ENCODE data around the gene XYLT1. TPM values are rescaled to one million over a fixed set of nuclear protein-coding genes. Genes with fewer than 3 reads are reported as not detected.
A peak's percentile ranks its signal among the peaks of the same experiment; 100 is the strongest.

The XYLT1 gene
- total and polyA plus RNA-seq, 4 experiments from 2014 or later = 1.4 to 48.5 (median 24.5) TPM

DNA sequence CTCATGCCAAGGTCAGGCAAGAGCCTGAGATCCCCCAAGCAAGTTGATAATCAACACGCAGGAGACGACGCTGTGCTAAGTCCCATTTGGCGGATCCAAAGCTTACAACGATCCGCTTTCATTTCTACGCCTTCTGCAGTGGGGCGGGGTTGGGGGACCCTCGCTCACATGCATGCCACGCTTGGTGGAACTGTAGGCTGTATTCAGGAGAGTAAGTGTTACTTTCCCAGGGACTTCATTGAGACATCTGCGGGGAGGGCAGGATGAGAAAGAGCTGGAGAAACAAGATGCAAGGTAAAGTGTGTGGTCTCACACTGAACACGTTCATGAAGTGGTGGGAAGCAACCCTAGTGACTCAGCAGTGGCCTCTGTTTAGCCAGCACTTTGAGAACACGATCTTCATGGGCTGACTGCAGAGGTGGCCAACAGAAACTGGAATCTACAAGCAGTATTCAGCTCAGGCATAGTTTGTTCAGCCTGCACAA, 100.5 kb downstream of the XYLT1 start:
- Mint-ChIP-seq H3K4me1 (peaks cover 75 to 96% (median 87%) of the 10 kb centered on the region in 4 donors), H3K27me3 (no peaks in the 10 kb centered on the region), H3K9me3 (peaks cover 0 to 2% (median 0%) of the 10 kb centered on the region in 8 donors), H3K36me3 (peaks cover 0 to 4% of the 10 kb centered on the region in 2 donors), H3K4me3 (peak overlapping the region in 7 of 8 donors; percentile 89 to 98 (median 92)), H3K27ac (peak overlapping the region; percentile 95 to 100 (median 99))
- Histone ChIP-seq H3K4me3 (ENCODE audit: low read length in 2 of 2) (peak overlapping the region; percentile 26 to 65), H3K27me3 (ENCODE audit: insufficient read depth, low read length) (no peaks in the 10 kb centered on the region), H3K4me1 (ENCODE audit: insufficient read depth, low read length) (peaks cover 100% of the 10 kb centered on the region), H3K9me3 (ENCODE audit: control insufficient read depth in 1 of 2, low read length in 2 of 2) (no peaks in the 10 kb centered on the region), H3K27ac (ENCODE audit: low read depth, low read length) (peak overlapping the region; percentile 70), H3K36me3 (ENCODE audit: insufficient read depth, low read length) (no peaks in the 10 kb centered on the region)
- intact Hi-C loops (cut with micrococcal nuclease) = no loop called here
- CTCF ChIA-PET (ENCODE audit: partially characterized antibody) = interaction anchor here (0.6 to 6.1 kb wide), 17 partner anchors 10 to 176 kb away, joined by 3 to 46 read pairs (median 5); no protein-coding TSS in a partner anchor
- DNase-seq = no peak
- POLR2A ChIA-PET (ENCODE audit: partially characterized antibody) = interaction anchor here (0.5 to 10.4 kb wide), 30 partner anchors 9 to 158 kb away, joined by 3 to 201 read pairs (median 5); no protein-coding TSS in a partner anchor

DNA sequence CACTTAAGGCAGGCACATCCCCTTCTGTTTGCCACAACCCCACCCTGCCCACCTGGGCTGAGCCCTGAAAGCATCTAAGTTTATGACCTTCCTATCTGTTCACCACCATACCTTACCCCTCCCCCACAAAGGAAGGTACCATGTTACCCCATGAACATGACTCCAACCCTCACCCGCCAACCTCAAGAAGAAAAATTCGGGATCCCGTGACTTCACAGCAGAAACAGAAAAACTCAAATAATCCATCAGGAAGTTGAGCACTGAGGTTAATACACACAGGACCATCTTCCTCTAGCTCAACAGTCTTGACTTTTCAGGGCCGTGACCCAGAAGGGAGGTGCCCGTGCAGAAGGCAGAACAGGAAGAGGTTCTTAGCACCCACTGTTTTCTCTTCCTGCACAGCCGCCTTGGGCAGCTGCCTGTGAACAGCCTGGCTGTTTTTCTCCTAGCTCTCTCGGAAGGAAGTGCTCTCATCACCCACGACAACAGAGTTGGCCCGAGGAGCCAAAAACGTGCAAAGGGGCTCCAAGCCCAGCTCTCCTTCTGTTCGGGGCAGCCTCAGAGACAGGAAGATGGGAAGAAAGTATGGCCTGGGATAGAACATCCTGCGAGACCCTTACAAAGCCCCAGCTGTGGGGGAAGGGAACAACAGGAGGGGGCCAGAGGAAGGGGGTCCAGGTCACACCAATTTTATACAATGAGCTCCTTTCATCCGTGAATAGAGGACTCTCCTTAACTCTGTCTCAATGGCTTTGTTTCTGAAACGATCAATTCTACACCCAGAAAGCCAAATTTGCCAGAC, 101.1 kb downstream of the XYLT1 start:
- ChIA-PET CTCF (ENCODE audit: partially characterized antibody) (interaction anchor here (0.6 to 6.1 kb wide), 16 partner anchors 10 to 210 kb away, joined by 3 to 46 read pairs (median 6); no protein-coding TSS in a partner anchor), POLR2A (ENCODE audit: partially characterized antibody) (interaction anchor here (0.6 to 10.4 kb wide), 32 partner anchors 9 to 157 kb away, joined by 3 to 201 read pairs (median 4); no protein-coding TSS in a partner anchor)
- intact Hi-C loops (cut with micrococcal nuclease) = loop anchor here (1.0 to 10.0 kb wide), 5 partner anchors 28 to 1695 kb away; partner anchors contain the start of gene COQ7
- Histone ChIP-seq H3K36me3 (ENCODE audit: insufficient read depth, low read length) (no peaks in the 10 kb centered on the region), H3K27ac (ENCODE audit: low read depth, low read length) (peak overlapping the region; percentile 70), H3K27me3 (ENCODE audit: insufficient read depth, low read length) (no peaks in the 10 kb centered on the region), H3K9me3 (ENCODE audit: control insufficient read depth in 1 of 2, low read length in 2 of 2) (no peaks in the 10 kb centered on the region), H3K4me3 (ENCODE audit: low read length in 2 of 2) (peak overlapping the region; percentile 26 to 65), H3K4me1 (ENCODE audit: insufficient read depth, low read length) (peaks cover 100% of the 10 kb centered on the region)
- H3K36me3 Mint-ChIP-seq = peaks cover 0 to 4% of the 10 kb centered on the region in 2 donors
- peaks cover 76 to 97% (median 88%) of the 10 kb centered on the region in 4 donors for H3K4me1 Mint-ChIP-seq
- peak overlapping the region; percentile 89 to 98 (median 92) for H3K4me3 Mint-ChIP-seq
- peaks cover 0 to 2% (median 0%) of the 10 kb centered on the region in 8 donors for H3K9me3 Mint-ChIP-seq
- DNase-seq = peak; percentile 85 to 89 (median 88)
- peak overlapping the region; percentile 95 to 100 (median 99) for H3K27ac Mint-ChIP-seq
- no peaks in the 10 kb centered on the region for H3K27me3 Mint-ChIP-seq

DNA sequence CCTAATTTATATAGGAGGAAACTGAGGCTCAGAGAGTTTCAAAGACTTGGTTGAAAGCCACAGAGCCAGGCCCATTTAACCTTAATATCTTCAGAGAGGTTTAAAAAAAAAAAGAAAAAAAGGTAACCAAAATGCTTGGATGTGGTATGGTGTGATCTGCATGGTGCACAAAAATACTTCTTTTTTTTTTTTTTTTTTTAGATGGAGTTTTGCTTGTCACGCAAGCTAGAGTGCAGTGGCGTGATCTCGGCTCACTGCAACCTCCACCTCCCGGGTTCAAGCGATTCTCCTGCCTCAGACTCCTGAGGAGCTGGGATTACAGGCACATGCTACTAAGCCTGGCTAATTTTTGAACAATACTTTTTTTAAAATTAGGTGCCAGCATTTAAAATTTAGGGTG, 101.8 kb downstream of the XYLT1 start:
- CTCF ChIA-PET (ENCODE audit: partially characterized antibody) = interaction anchor here (0.8 to 6.1 kb wide), 12 partner anchors 9 to 210 kb away, joined by 3 to 46 read pairs (median 6); no protein-coding TSS in a partner anchor

DNA sequence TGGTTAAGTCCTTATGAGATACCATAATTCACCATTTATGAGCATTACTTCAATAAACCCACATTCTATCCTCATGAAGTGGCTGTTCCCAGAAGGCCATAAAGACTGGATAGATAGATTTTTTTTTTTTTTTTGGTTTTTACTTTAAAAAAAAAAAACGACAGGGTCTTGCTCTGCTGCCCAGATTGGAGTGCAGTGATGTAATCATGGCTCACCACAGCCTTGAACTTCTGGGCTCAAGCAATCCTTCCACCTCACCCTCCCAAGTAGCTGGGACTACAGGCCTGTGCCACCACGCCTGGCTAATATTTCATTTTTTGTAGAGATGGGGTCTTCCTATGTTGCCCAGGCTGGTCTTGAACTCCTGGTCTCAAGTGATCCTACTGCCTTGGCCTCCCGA, 102.3 kb downstream of the XYLT1 start:
- H3K9me3 ChIP-seq (ENCODE audit: control insufficient read depth in 1 of 2, low read length in 2 of 2) = no peaks in the 10 kb centered on the region
- intact Hi-C loops (cut with micrococcal nuclease) = loop anchor here (2.0 to 10.0 kb wide), 4 partner anchors 48 to 1696 kb away; partner anchors contain the start of gene COQ7
- peak overlapping the region; percentile 70 for H3K27ac ChIP-seq (ENCODE audit: low read depth, low read length)
- H3K4me1 ChIP-seq (ENCODE audit: insufficient read depth, low read length) = peaks cover 100% of the 10 kb centered on the region
- H3K36me3 ChIP-seq (ENCODE audit: insufficient read depth, low read length) = no peaks in the 10 kb centered on the region
- ChIA-PET CTCF (ENCODE audit: partially characterized antibody) (interaction anchor here (2.0 to 6.1 kb wide), 4 partner anchors 9 to 100 kb away, joined by 5 to 46 read pairs (median 30); no protein-coding TSS in a partner anchor), POLR2A (ENCODE audit: partially characterized antibody) (interaction anchor here (1.1 to 10.4 kb wide), 11 partner anchors 10 to 100 kb away, joined by 3 to 201 read pairs (median 23); no protein-coding TSS in a partner anchor)
- no peaks in the 10 kb centered on the region for H3K27me3 Mint-ChIP-seq
- H3K27me3 ChIP-seq (ENCODE audit: insufficient read depth, low read length) = no peaks in the 10 kb centered on the region
- peaks cover 0 to 2% (median 0%) of the 10 kb centered on the region in 8 donors for H3K9me3 Mint-ChIP-seq
- H3K4me3 ChIP-seq (ENCODE audit: low read length in 2 of 2) = no peak overlapping the region
- no peak for DNase-seq
- H3K4me3 Mint-ChIP-seq = peak overlapping the region; percentile 89 to 98 (median 92)
- peak overlapping the region; percentile 95 to 100 (median 99) for H3K27ac Mint-ChIP-seq
- H3K36me3 Mint-ChIP-seq = peaks cover 0 to 4% of the 10 kb centered on the region in 2 donors
- peaks cover 81 to 97% (median 90%) of the 10 kb centered on the region in 4 donors for H3K4me1 Mint-ChIP-seq

More for the DNA sequence above, 101.8 kb downstream of the XYLT1 start:
- Histone ChIP-seq H3K9me3 (ENCODE audit: control insufficient read depth in 1 of 2, low read length in 2 of 2) (no peaks in the 10 kb centered on the region), H3K36me3 (ENCODE audit: insufficient read depth, low read length) (no peaks in the 10 kb centered on the region), H3K27ac (ENCODE audit: low read depth, low read length) (peak overlapping the region; percentile 70), H3K27me3 (ENCODE audit: insufficient read depth, low read length) (no peaks in the 10 kb centered on the region), H3K4me3 (ENCODE audit: low read length in 2 of 2) (peak overlapping the region; percentile 21 to 65), H3K4me1 (ENCODE audit: insufficient read depth, low read length) (peaks cover 100% of the 10 kb centered on the region)
- Mint-ChIP-seq H3K36me3 (peaks cover 0 to 4% of the 10 kb centered on the region in 2 donors), H3K4me3 (peak overlapping the region; percentile 89 to 98 (median 92)), H3K27ac (peak overlapping the region; percentile 95 to 100 (median 99)), H3K4me1 (peaks cover 80 to 97% (median 89%) of the 10 kb centered on the region in 4 donors), H3K27me3 (no peaks in the 10 kb centered on the region), H3K9me3 (peaks cover 0 to 2% (median 0%) of the 10 kb centered on the region in 8 donors)
- DNase-seq = peak; percentile 57 to 85 (median 81)
- POLR2A ChIA-PET (ENCODE audit: partially characterized antibody) = interaction anchor here (0.6 to 10.4 kb wide), 24 partner anchors 11 to 156 kb away, joined by 3 to 201 read pairs (median 6); no protein-coding TSS in a partner anchor
- intact Hi-C loops (cut with micrococcal nuclease) = loop anchor here (1.0 to 10.0 kb wide), 5 partner anchors 28 to 1696 kb away; partner anchors contain the start of gene COQ7

DNA sequence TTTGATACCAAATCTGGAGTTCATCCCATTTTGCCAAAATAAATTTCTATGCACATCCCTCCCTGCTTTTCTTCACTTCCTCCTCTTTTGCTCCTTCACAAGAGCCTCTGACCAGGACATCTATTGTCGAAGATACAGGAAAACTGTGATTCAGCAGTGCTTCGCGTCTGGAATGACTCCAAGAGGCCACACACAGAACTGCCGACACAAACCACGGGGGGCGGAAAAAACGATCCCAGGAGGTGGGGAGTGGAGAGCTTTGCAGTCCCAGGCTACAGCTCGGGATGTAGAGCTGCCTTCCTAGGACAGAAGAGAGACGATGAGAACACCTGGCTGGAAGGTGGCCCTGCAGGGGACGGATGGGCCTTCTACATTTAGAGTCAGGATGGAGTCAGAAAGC, 102.8 kb downstream of the XYLT1 start:
- Histone ChIP-seq H3K36me3 (ENCODE audit: insufficient read depth, low read length) (no peaks in the 10 kb centered on the region), H3K4me3 (ENCODE audit: low read length in 2 of 2) (no peak overlapping the region), H3K9me3 (ENCODE audit: control insufficient read depth in 1 of 2, low read length in 2 of 2) (no peaks in the 10 kb centered on the region), H3K4me1 (ENCODE audit: insufficient read depth, low read length) (peaks cover 100% of the 10 kb centered on the region), H3K27me3 (ENCODE audit: insufficient read depth, low read length) (no peaks in the 10 kb centered on the region), H3K27ac (ENCODE audit: low read depth, low read length) (peak overlapping the region; percentile 70)
- DNase-seq = no peak
- peak overlapping the region; percentile 10 to 96 (median 68) for H3K4me3 Mint-ChIP-seq
- no peaks in the 10 kb centered on the region for H3K27me3 Mint-ChIP-seq
- H3K9me3 Mint-ChIP-seq = peaks cover 0 to 2% (median 0%) of the 10 kb centered on the region in 8 donors
- intact Hi-C loops (cut with micrococcal nuclease) = loop anchor here (2.0 to 10.0 kb wide), 4 partner anchors 49 to 1697 kb away; partner anchors contain the start of gene COQ7
- POLR2A ChIA-PET (ENCODE audit: partially characterized antibody) = interaction anchor here (1.1 to 10.4 kb wide), 6 partner anchors 10 to 100 kb away, joined by 3 to 201 read pairs (median 22); no protein-coding TSS in a partner anchor
- H3K36me3 Mint-ChIP-seq = peaks cover 0 to 4% of the 10 kb centered on the region in 2 donors
- peak overlapping the region; percentile 88 to 100 (median 99) for H3K27ac Mint-ChIP-seq
- H3K4me1 Mint-ChIP-seq = peaks cover 86 to 100% (median 94%) of the 10 kb centered on the region in 4 donors
- CTCF ChIA-PET (ENCODE audit: partially characterized antibody) = interaction anchor here (0.6 to 6.1 kb wide), 6 partner anchors 8 to 239 kb away, joined by 5 to 46 read pairs (median 14); no protein-coding TSS in a partner anchor

GRCh38 chr16:17367036-17367435, 103.7 kb downstream of the XYLT1 start:
- peak overlapping the region in 6 of 8 donors; percentile 57 to 89 (median 67) for H3K4me3 Mint-ChIP-seq
- Histone ChIP-seq H3K27me3 (ENCODE audit: insufficient read depth, low read length) (no peaks in the 10 kb centered on the region), H3K27ac (ENCODE audit: low read depth, low read length) (no peak overlapping the region), H3K36me3 (ENCODE audit: insufficient read depth, low read length) (no peaks in the 10 kb centered on the region), H3K4me1 (ENCODE audit: insufficient read depth, low read length) (peaks cover 100% of the 10 kb centered on the region), H3K9me3 (ENCODE audit: control insufficient read depth in 1 of 2, low read length in 2 of 2) (no peaks in the 10 kb centered on the region), H3K4me3 (ENCODE audit: low read length in 2 of 2) (no peak overlapping the region)
- H3K9me3 Mint-ChIP-seq = peaks cover 0 to 2% (median 0%) of the 10 kb centered on the region in 8 donors
- peak overlapping the region; percentile 95 to 100 (median 99) for H3K27ac Mint-ChIP-seq
- H3K36me3 Mint-ChIP-seq = peaks cover 0 to 4% of the 10 kb centered on the region in 2 donors
- peaks cover 87 to 100% (median 95%) of the 10 kb centered on the region in 4 donors for H3K4me1 Mint-ChIP-seq
- ChIA-PET CTCF (ENCODE audit: partially characterized antibody) (interaction anchor here (2.0 to 2.8 kb wide), 4 partner anchors 20 to 101 kb away, joined by 5 to 9 read pairs (median 7); no protein-coding TSS in a partner anchor), POLR2A (ENCODE audit: partially characterized antibody) (interaction anchor here (0.9 to 10.4 kb wide), 9 partner anchors 9 to 82 kb away, joined by 3 to 201 read pairs (median 7); no protein-coding TSS in a partner anchor)
- H3K27me3 Mint-ChIP-seq = no peaks in the 10 kb centered on the region
- DNase-seq = no peak
- intact Hi-C loops (cut with micrococcal nuclease) = loop anchor here (10.0 kb wide), 2 partner anchors 352 to 1698 kb away; partner anchors contain the start of gene COQ7
